KMS-11 (cell line): ENCODE data around the gene PRDX5.
"Not testable (repeated sequence)": the region's sequence is repeated elsewhere in the genome, so short reads cannot be mapped to it uniquely, and the experiment has no call there.

Experiments used
- H2AFZ ChIP-seq: fragments of 200-600 bp; sonication (generic); 2 replicates; pipeline ENCODE4 v1.6.1; 2016; ENCODE audit warnings: antibody characterized with exemption, mixed run types, low read depth
- H3K27ac ChIP-seq: fragments of 200-600 bp; sonication (generic); 2 replicates; pipeline ENCODE4 v1.6.1; 2016; ENCODE audit warnings: mild to moderate bottlenecking, mixed run types
- H3K27me3 ChIP-seq: fragments of 200-600 bp; sonication (generic); 2 replicates; pipeline ENCODE4 v1.6.1; 2017; ENCODE audit warnings: mild to moderate bottlenecking, low read depth, mixed run types, moderate library complexity; ENCODE audit not compliant: insufficient read depth
- H3K36me3 ChIP-seq: fragments of 200-600 bp; sonication (generic); 2 replicates; pipeline ENCODE4 v1.6.1; 2017; ENCODE audit warnings: mild to moderate bottlenecking, mixed run types; ENCODE audit not compliant: insufficient read depth
- H3K4me1 ChIP-seq: fragments of 200-600 bp; sonication (generic); 2 replicates; pipeline ENCODE4 v1.6.1; 2016; ENCODE audit warnings: mild to moderate bottlenecking, low read depth, mixed run types; ENCODE audit not compliant: poor library complexity, severe bottlenecking
- H3K4me2 ChIP-seq: fragments of 200-600 bp; sonication (generic); 2 replicates; pipeline ENCODE4 v1.7.0; 2016; ENCODE audit warnings: mild to moderate bottlenecking, mixed run types
- H3K4me3 ChIP-seq: fragments of 200-600 bp; sonication (generic); IDR thresholded peaks from 2 replicates; pipeline ENCODE4 v1.6.1; 2017; ENCODE audit warnings: low read depth, low read length, mixed read lengths; ENCODE audit not compliant: insufficient read depth
- H3K79me2 ChIP-seq: fragments of 200-600 bp; sonication (generic); 2 replicates; pipeline ENCODE4 v1.6.1; 2016; ENCODE audit warnings: low read depth, mixed run types; ENCODE audit not compliant: insufficient read depth
- H3K9ac ChIP-seq: fragments of 200-600 bp; sonication (generic); 2 replicates; pipeline ENCODE4 v1.6.1; 2016; ENCODE audit warnings: mild to moderate bottlenecking, mixed run types
- H4K20me1 ChIP-seq: fragments of 200-600 bp; sonication (generic); 2 replicates; pipeline ENCODE4 v1.6.1; 2016; ENCODE audit warnings: mild to moderate bottlenecking, mixed run types; ENCODE audit not compliant: insufficient read depth
- CTCF ChIP-seq: fragments of 200-600 bp; sonication (generic); conservative IDR thresholded peaks from 2 replicates; pipeline ENCODE4 v1.6.1; 2017; ENCODE audit warnings: low read depth, mild to moderate bottlenecking, antibody characterized with exemption, low read length, moderate library complexity, mixed read lengths

The PRDX5 gene

GRCh38 chr11:64321026-64321425 lies 3.1 kb downstream of the PRDX5 start:
- Histone ChIP-seq H3K4me1 (peaks cover 16% of the 10 kb centered on the region), H2AFZ (no peak overlapping the region), H3K4me3 (no peak overlapping the region), H4K20me1 (no peaks in the 10 kb centered on the region), H3K4me2 (no peak overlapping the region), H3K27me3 (no peaks in the 10 kb centered on the region), H3K9ac (no peak overlapping the region), H3K36me3 (no peaks in the 10 kb centered on the region), H3K27ac (no peak overlapping the region), H3K79me2 (no peaks in the 10 kb centered on the region)
- TF ChIP-seq CTCF: no peak

- Histone ChIP-seq H4K20me1 (no peaks in the 10 kb centered on the region), H3K27ac (no peak overlapping the region)
Observed at GRCh38 chr11:64321533-64321932, 3.6 kb downstream of the PRDX5 start.

GRCh38 chr11:64322925-64323260 lies 5.0 kb downstream of the PRDX5 start:
- no peak overlapping the region for H3K27ac ChIP-seq
- no peaks in the 10 kb centered on the region for H3K27me3 ChIP-seq
- H3K9ac ChIP-seq: no peak overlapping the region
- TF ChIP-seq CTCF: no peak
- no peaks in the 10 kb centered on the region for H3K36me3 ChIP-seq
- H4K20me1 ChIP-seq: no peaks in the 10 kb centered on the region
- peaks cover 10% of the 10 kb centered on the region for H3K4me1 ChIP-seq
- no peak overlapping the region for H3K4me3 ChIP-seq
- H3K79me2 ChIP-seq: no peaks in the 10 kb centered on the region
- no peak overlapping the region for H2AFZ ChIP-seq
- no peak overlapping the region for H3K4me2 ChIP-seq

More at GRCh38 chr11:64321533-64321932, 3.6 kb downstream of the PRDX5 start:
- Histone ChIP-seq H3K9ac (no peak overlapping the region), H3K27me3 (no peaks in the 10 kb centered on the region), H3K36me3 (no peaks in the 10 kb centered on the region), H2AFZ (no peak overlapping the region), H3K4me1 (peaks cover 11% of the 10 kb centered on the region), H3K4me3 (no peak overlapping the region), H3K4me2 (no peak overlapping the region), H3K79me2 (no peaks in the 10 kb centered on the region)
- TF ChIP-seq CTCF: no peak

GRCh38 chr11:64323373-64323772 lies 5.5 kb downstream of the PRDX5 start:
- H4K20me1 ChIP-seq: no peaks in the 10 kb centered on the region
- H3K4me3 ChIP-seq: no peak overlapping the region
- H3K4me2 ChIP-seq: no peak overlapping the region
- H3K27ac ChIP-seq: no peak overlapping the region
- H2AFZ ChIP-seq: no peak overlapping the region
- H3K4me1 ChIP-seq: peaks cover 10% of the 10 kb centered on the region
- no peak overlapping the region for H3K9ac ChIP-seq
- TF ChIP-seq CTCF: no peak
- no peaks in the 10 kb centered on the region for H3K27me3 ChIP-seq
- no peaks in the 10 kb centered on the region for H3K79me2 ChIP-seq
- H3K36me3 ChIP-seq: no peaks in the 10 kb centered on the region

- not testable (repeated sequence) for H3K4me2 ChIP-seq, H3K27me3 ChIP-seq, H3K79me2 ChIP-seq, H3K9ac ChIP-seq, H4K20me1 ChIP-seq, H2AFZ ChIP-seq, H3K27ac ChIP-seq, H3K4me1 ChIP-seq, H3K36me3 ChIP-seq, H3K4me3 ChIP-seq
Observed at GRCh38 chr11:64323984-64324383, 6.1 kb downstream of the PRDX5 start.
